ENCODE results near the gene PCNA.
A peak's percentile ranks its signal among the peaks of the same experiment; 100 is the strongest.
"Not testable (repeated sequence)": the region's sequence is repeated elsewhere in the genome, so short reads cannot be mapped to it uniquely, and the experiment has no call there.

Gene PCNA

DNA sequence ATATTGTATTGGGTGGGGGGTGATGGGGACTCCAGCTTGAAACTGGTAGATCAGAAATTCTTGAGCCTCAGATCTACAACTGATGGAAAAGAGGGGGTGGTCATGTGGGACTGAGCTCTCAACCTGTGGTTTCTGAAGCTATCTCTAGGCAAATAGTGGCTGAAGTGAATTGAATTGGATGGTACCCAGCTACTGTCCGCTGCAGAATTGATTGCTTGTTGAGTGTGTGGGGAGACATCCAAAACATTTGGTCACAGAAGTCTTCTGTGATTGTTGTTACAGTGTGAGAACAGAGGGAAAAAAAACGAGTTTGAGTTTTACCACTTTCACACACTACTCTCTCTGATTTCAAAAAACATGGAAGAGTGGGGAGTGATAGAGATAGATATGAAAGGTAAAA is 21.9 kb upstream of the PCNA start:
- no peak for DNase-seq (ENCODE audit: low spot score)

- DNase-seq (ENCODE audit: low spot score), result no peak
These were observed 20.4 kb upstream of the PCNA start for GRCh38 chr20:5140195-5140594.

DNA sequence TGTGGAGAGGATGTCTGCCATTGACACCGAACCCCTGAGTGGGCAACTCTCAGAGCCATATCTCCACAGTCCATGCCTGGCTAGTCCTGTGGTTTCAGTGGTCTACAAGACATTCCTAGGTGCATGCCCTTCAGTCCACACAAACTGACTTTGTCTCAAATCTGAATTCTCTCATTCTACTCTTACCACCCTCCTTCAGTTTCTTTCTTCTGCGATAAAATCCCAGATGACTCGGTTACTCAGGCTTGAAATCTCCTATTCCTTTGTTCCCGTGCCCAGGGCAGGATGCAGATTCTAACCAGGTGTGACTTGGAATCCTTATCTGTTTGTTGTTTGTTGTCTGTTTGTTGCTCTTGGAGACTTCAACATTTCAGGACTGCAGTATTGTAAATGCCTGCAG is 16.3 kb upstream of the PCNA start:
- DNase-seq (ENCODE audit: low spot score), result no peak

DNA sequence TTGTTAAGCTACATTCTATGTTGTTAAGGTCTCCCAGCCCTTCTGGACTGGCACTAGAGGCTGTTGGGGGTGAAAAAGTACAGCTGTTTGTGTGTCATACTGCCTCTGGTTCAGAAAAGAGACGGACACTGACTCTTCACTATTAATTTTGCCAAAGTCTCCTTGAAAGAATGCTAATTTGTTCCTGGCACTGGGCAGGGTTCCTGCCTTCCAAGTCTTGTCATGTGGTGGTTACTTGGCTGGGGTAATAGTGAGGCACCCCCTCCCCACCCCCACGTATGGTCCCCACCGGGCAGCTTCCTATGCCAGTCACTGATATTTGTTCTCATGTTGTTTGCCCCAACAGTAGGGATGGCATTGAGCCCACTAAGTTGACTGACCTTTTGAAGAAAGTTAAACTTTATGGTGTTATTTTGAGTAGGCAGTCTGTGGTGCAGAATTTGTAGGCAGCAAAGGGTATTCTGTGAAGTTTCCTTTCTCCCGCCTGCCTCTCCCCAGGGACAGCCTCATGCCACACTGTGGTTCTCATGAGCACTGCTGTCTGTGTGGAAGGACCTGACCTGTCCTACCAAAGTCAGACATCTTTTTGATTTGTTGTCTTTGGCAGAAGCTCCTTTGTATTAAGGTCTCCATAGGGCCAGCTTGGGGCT is 15.7 kb upstream of the PCNA start:
- DNase-seq (ENCODE audit: low spot score), result no peak

- no peak for DNase-seq (ENCODE audit: low spot score)
These were observed 14.2 kb upstream of the PCNA start for GRCh38 chr20:5133998-5134397.

DNA sequence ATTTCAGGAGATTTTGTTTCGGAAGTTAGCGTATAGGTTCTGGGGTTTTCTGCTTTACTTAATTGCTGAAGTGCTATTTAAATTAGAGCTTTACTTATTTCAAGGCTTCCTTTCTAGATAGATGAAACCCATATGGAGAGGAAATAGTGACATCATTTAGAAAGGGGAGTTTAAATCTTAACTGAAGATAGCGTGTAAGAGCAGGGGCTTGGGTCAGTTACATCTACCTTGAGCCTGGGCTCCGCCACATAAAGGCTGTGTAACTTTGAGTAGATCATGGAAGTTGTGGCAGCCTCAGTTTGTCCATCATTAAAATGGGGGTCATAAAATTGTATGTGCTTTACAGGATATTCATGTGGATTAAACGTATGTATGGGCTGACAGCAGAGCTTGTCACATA is 11.7 kb upstream of the PCNA start:
- no peak for DNase-seq (ENCODE audit: low spot score)

- no peak for DNase-seq (ENCODE audit: low spot score)
These were observed 9.1 kb upstream of the PCNA start for GRCh38 chr20:5128886-5129285.

GRCh38 chr20:5127859-5128424 is 8.2 kb upstream of the PCNA start:
- DNase-seq (ENCODE audit: low spot score), result no peak

DNA sequence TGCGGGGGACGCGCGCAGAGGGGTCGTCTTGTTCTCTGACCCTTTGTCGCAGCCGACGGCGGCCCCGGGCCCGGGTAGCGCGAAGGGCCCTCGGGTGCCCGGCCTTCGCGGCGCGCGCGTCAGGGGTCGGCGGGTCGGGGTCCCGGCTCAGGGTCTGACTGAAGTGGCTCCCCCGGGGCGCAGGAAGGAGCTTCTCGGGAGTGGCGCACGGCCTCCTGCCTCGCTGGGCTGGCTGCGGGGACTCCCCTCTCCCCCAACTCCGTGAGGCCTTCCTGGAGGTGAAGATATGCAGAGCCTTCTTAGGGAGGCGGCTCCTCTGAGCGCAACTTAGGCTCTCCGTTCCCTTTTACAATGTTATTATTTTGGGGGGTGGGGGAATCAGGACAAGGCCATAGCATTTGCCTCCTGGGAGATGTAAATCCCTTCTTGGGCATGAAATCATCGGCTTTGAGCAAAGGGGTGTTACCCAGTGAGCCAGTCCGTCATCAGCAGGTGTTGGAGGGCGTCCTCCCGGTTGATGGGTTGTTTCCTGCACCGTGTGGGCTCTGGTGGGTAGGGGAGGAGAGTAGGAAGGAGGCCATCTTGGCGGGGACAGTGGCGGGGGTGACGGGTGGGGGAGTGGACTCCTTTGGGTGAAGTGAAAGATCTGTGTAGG is 7.6 kb upstream of the PCNA start:
- DNase-seq (ENCODE audit: low spot score), result peak; percentile 47

GRCh38 chr20:5126512-5127203 is 6.9 kb upstream of the PCNA start, which contains the start of gene CDS2:
CDS2 (plus strand) TSS chr20:5127008; CDS start chr20:5127093, 85 bp downstream.
- DNase-seq (ENCODE audit: low spot score), result peak; percentile 99

GRCh38 chr20:5122873-5123260 is 3.1 kb upstream of the PCNA start:
- DNase-seq (ENCODE audit: low spot score), result no peak

DNA sequence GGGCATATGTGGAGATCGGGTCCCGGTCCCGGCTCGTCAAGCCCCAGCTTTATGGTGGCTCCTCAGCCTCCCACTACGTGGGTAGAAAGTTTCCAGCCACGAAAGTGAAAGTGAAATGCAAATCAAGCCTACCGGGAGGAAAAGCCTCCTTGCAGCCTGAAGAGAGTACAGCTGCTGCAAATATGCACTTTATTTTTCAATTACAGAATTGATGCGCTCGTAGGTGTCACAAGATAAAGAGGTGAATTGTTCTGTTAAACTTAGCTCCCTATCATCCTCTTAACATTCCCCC is 373 bp upstream of the PCNA start:
- DNase-seq (ENCODE audit: low spot score), result no peak

DNA sequence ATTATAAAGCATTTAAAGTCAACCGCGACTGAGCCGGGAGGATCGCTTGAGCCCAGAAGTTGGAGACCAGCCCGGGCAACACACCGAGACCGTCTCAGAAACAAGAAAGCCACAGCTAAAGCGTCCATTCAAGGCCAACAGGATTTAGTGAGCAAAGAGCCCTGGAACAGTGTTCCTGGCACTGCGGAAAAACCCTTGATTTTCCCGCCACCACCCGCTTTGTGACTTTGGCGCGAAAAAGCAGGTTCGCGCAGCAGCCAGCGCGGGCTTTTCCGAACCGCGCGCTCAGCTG is 669 bp downstream of the PCNA start:
- no peak for DNase-seq (ENCODE audit: low spot score)

- no peak for DNase-seq (ENCODE audit: low spot score)
These were observed 1.3 kb downstream of the PCNA start for GRCh38 chr20:5118220-5119142.

GRCh38 chr20:5116875-5117274 is 2.9 kb downstream of the PCNA start:
- no peak for DNase-seq (ENCODE audit: low spot score)

GRCh38 chr20:5114403-5114802 is 5.4 kb downstream of the PCNA start:
- no peak for DNase-seq (ENCODE audit: low spot score)

DNA sequence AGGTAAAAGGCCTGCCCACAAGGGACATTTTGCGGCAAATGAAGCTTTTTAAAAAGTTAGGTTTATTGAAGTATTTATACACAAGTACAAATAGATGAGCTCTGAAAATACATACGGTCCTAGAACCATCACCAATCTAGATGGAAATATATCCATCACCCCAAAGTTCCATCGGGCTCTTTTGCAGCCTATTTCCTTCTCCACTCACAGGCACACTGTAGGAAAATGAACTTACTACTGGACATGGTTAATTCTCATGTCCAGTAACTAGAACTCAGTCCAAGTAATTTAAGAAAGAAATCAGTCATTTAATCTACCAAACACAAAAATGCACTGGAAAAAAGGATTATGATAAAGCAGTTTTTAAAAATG is 6.2 kb downstream of the PCNA start:
- no peak for DNase-seq (ENCODE audit: low spot score)

DNA sequence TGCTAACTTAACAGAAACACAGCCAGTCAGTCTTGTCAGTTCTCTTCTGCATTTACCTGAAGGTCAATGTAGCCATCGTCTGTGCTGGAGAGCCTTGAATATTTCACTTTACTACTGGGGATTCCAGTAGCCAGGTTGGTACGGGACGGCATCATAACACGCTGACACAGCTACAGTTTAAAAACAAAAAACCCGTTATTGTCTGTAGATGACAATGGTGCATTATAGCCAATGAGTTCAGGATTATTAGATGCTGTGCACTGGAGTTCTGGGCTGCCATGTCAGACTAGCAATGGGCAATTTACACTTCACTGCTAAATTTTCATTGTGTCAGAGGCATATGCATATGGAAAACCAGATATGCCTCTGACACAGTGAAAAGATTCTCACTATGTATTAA is 10.5 kb downstream of the PCNA start:
- DNase-seq (ENCODE audit: low spot score), result no peak

- DNase-seq (ENCODE audit: low spot score), result no peak
These were observed 15.3 kb downstream of the PCNA start for GRCh38 chr20:5104479-5104878.

DNA sequence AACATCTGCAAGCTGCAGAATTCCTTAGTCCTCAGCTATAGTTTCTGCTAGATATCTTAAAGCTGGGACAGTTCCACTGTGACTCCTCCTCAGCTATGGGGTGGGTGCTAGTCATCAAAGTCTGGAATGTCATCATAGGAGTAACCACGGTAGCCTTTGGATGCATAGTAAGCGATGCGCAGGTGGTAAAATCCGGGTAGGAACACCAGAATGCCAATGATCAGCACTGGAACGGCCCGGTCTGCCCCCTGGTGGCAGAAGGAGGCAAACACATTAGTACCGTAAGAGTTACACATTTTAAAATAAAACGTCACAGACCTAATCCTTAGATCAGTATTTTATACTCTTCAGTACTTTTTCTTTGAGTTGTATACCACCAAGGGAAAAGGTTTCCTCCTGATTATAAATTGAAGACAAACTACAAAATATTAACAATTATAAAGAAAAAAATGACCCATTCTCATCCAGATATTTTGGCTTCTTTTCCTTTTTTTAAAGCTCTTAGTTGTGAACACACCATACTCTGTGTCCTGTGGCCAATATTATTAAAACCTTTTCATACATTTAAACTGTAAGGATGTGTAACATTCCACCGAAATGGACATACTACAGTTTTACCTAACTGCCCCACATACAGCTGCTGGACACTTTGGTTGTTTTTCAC is 18.9 kb downstream of the PCNA start:
- peak; percentile 82 for DNase-seq (ENCODE audit: low spot score)

DNA sequence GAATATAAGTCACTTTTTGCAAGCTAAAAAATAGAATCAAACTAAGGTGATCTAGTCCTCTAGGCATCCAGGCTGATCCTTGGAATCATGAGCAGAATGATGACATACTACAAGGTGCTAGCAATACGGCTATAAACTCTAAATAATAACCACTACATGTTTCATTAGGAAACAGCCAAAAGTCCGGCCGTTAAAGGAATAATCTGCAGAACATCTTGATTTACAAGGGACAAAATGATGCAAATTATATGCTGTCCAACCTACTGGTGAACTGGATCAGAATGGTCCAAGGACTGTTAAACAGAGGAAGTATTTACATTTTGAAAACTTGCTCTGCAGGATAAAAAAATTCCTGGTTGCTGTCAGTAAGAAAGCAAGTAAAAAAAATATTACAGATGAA is 19.8 kb downstream of the PCNA start:
- DNase-seq (ENCODE audit: low spot score), result not testable (repeated sequence)

GRCh38 chr20:5099009-5099408 is 20.7 kb downstream of the PCNA start:
- not testable (repeated sequence) for DNase-seq (ENCODE audit: low spot score)
